HG03196 (cell line): ENCODE results near the gene PID1.

ENCODE experiments used
- ATAC-seq: cut with Tn5 transposase; IDR thresholded peaks from one replicate; pipeline ENCODE4 v1.9.1; 2021; ENCODE audit not compliant: unreplicated experiment

Gene PID1, protein sequence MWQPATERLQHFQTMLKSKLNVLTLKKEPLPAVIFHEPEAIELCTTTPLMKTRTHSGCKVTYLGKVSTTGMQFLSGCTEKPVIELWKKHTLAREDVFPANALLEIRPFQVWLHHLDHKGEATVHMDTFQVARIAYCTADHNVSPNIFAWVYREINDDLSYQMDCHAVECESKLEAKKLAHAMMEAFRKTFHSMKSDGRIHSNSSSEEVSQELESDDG

DNA sequence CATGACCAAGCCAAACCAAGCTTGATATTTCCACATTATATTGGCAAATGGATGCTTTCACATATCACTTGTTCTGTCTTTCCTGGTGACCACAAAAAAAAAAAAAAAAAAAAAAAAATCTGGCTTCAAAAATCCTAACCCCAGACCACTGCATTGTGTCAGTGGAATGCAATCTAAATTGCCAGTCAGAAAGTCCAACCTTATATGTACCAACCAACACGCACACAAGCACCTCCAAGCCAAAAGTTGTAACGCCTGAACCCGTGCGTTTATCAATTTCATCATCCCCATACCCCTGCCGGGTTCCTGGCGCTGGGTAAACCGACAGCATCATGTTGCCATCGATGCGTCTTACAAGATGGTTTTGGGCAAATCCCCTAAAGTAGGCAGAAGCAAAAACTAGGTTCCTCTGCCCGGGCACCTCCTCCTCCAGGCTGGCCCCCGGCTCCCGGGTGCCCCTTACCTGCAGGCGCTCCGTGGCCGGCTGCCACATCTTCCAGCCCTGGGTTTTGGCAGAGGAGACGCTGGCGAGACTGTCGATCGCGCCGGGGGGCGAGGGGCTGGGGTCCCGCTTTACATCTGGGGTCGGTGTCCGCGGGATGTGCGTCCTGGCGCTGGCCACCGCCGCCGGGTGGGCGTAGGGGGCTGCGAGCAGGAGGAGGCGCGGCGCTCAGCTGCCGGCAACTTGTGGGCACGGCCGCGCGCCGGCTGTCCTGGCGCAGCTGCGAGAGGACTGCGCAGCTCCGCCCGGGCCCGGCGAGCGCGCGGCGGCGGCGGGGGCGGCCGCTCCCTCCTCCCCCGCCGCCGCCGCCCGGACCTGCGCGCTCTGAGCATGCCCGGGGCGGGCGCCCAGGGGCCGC is at the start of gene PID1:
TSS of gene PID1 (minus strand) at position 737 of the 860 bp plus-strand sequence. CDS start at position 493, 244 bp downstream.
- ATAC-seq, result no peak

DNA sequence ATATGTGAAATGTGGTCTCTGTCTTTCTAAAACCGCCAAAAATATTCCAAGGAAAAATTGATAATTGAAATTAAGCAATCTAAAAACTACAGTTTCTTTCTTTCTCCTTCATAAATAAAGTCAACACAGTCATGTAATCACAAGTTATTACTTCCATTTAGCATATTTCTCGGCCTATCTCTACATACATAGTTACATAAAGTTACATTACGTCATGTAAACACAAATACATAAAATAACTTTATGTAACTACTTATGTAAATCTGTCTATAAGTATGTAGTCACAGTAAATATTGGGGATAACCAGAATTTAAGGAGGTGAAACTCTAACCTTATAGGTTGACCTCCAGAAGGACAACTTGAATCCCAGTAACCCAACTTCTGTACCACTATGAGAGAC is 48.5 kb upstream of the PID1 start:
- ATAC-seq, result no peak

DNA sequence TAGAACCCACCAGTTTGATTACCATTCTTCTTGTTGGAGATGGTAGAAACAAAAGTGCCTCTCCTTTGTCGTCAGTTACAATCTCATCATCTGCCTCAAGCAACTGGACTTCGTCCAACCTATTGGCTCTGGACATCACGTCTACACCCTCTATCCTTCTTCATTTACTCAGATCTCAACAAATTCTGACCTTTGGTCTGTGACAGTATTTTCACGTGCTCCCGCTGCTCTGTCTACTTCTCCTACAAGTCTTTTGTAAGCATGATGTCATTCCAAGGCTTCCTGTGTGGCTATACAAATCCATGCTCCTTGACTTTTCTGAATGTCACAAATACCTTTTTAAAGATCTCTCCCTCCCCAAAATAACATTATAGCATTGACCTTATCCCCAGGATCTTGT is 43.0 kb upstream of the PID1 start:
- no peak for ATAC-seq

DNA sequence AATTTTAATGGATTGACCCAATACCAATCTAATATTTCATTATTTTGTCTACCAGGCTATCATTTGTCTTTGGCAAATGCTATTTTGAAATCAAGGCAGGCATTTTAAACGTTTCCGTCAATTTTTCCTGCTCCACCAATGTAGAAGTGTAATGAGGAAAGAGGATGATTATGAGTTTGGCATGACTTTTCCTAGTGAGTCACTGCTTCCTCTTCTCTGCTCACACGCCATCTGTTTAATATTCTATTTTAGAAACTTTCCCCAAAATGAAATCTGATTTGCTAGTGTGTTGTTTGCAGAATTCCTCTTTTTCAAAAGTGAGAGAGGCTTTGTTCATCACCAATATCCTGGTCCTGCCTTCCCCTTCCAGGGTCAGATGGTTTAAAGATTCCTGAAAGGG is 42.5 kb upstream of the PID1 start:
- no peak for ATAC-seq

DNA sequence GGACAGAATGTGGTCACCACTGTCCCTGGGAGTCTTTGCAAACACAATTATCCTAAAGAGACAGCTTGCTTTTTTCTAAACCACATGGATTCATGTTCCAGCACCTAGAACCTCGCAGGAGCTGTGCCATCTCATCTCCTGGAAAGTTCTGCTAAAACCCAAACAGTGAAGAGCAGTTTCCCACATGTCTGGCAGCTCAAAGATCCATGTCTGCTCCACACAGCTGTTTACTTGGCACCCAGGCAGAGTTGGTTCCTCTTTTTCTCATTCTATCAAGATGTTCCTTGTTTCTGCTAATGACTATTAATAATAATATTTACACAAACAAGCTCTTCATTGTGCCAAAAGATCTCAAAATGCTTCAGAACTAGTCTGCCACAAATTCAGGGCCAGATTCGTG is 30.1 kb upstream of the PID1 start:
- no peak for ATAC-seq

DNA sequence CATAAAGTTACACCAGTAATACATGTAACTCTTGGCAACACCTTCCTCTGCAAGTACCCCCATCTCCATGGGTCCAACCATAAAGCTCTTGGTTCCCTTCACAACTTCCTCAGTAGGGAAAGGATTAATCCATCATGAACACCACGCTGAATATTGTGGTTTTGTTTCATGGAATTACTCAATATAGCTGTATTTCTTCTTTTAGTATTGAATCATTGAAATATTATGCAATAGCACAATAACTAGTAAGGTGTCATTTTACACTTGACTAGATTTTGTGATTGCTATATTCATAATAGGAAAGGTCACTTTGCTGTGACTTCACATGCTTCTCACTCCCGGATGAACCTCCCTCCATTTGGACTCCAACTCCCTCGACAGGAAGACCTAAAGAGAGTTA is 29.7 kb upstream of the PID1 start:
- no peak for ATAC-seq

DNA sequence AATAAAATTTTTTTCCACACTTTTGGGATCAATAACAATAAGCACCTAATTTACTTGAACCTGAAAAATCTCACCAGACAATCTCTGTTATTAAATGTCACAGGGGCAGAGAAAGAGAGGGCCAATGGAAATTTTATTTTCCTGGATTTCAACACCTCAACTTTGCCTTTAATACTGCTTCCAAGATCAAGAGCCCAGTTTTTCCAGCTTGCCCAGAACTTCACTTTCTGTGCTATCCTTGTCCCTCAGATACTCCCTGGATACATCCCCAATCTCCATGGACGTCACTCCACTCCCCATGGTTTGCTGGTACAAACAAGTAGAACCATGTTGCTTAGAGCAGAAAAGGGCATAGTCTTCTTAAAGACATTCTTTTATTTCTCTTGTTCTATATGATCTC is 29.3 kb upstream of the PID1 start:
- no peak for ATAC-seq

DNA sequence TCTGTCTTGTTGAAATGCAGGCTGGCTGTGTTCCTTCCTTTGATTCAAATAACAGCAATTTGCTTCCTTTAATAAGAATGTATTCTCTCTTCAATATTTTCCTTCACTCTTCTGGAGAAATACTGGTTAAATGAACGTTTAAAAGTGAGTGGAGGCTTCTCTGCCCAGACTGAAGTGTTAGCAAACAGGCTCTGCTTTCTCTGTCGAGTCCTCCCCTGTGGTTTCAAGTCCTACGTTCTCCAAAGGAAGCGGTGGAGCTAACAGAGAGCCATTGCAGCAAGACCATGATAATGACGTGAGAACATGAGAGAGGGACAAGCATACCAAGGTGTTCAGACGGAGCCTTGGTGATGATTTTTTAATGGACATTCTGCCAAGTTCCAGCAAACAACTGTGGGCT is 26.2 kb upstream of the PID1 start:
- ATAC-seq, result no peak

DNA sequence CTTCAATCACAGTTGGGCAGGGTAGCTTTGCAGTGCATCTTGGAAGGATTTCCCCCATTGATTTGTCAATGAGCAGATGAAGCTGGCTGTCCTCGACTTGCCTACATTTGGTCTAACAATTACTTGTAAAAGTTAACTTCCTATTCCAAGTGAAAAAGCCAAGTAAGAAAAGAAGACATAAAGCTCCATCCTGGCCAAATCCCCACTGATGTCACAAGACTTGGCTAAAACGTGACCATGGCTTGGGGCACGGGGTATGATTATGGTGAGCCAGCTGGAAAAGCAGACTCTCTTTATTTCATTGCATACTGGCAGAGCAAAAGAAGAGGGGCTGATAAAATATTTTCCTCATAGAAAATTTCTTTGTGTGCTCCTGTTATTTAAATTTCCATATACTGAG is 25.4 kb upstream of the PID1 start:
- ATAC-seq, result no peak

DNA sequence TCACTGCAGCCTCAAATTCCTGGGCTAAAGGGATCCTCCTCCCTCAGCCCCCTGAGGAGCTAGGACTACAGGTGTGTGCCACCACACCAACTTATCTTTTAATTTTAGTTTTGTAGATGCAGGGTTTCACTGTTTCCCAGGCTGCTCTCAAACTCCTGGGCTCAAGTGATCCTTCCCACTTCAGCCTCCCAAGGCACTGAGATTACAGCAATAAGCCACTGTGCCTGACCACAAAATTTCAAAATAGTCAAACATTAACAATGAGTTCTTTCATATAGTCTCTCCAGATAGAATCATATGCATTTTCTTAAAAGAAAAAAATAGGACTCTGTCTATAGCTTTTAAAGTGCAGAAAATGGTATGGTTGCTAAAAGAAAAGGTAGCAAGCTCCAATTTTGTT is 24.9 kb upstream of the PID1 start:
- no peak for ATAC-seq

DNA sequence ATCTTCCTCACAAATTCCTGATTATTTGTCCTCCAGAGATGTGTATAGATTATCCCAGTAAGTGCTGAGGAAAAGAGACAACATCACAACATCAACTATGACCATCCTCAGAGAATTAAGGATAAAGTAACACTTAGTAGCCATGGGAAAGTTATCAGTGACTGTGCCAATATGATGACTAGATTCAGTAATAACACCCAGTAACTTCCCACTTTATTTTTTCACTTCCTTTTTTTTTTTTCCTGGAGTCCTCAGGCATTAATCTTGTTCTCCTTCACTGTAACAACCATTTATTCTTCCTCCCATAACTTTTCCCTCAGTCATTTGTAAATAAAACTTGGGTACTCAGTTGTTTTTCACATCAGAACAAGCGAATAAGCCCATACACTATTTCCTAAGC is 16.7 kb upstream of the PID1 start:
- ATAC-seq, result no peak

DNA sequence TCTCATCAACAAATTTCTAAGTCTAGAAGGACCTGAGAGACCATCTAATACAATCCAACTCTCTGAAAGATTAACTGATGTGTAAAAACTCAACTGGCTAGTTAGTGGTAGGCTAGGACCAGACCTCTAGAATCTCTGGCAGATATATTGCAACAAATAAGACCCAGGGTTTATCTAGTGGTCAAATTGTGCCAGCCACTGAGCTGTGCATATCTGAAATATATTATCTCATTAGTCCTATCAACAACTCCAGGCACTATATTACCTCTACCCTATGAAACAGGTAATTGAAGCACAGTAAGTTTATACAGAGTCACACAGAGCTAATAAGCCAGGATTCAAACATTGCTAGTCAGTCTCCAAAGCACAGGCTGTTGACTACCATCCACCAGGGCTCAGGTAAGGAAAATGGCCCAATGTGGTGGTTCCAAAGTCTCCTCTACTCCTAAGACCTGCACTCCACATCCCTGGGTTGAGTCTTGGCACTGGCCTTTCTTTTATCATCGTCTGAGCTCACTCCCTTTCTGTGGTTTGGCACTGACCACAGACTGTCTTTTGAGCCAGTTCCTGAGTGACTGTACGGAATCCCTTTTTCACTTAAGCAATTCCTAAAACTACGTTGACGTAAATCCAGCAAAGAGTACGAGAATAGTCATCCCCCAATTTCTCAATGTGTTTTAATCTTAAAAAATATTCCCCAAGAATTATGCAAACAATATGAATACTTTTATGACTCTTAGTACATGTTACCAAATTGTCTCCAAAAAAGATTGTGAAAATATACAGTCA is 11.9 kb upstream of the PID1 start:
- ATAC-seq, result no peak

DNA sequence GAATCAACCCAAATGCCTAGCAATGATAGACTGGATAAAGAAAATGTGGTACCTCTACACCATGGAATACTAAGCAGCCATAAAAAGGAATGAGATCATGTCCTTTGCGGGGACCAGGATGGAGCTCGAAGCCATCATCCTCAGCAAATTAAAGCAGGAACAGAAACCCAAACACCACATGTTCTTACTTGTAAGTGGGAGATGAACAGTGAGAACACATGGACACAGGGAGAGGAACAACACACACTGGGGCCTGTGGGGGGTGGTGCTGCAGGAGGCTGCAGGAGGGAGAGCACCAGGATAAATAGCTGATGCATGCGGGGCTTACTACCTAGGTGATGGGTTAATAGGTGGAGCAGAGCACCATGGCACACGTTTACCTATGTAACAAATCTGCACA is 8.4 kb upstream of the PID1 start:
- ATAC-seq, result no peak

DNA sequence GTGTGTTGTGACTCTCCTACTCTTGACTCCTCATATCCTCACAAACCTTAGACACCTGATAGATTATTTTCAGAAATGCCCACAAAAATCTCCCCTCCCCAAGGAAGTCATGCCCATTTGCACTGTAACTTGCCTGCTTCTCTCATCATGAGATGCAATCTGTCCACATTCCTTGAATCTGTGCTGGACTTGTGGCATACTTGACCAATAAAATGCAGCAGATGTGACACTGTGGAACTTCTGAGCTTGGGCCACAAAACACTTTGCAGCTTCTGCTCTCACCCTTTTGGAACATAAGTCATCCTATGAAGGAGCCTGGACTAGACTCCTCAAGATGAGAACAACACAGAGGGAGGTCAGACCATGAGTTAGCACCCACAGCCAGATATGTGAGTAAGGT is 4.4 kb upstream of the PID1 start:
- ATAC-seq, result no peak

DNA sequence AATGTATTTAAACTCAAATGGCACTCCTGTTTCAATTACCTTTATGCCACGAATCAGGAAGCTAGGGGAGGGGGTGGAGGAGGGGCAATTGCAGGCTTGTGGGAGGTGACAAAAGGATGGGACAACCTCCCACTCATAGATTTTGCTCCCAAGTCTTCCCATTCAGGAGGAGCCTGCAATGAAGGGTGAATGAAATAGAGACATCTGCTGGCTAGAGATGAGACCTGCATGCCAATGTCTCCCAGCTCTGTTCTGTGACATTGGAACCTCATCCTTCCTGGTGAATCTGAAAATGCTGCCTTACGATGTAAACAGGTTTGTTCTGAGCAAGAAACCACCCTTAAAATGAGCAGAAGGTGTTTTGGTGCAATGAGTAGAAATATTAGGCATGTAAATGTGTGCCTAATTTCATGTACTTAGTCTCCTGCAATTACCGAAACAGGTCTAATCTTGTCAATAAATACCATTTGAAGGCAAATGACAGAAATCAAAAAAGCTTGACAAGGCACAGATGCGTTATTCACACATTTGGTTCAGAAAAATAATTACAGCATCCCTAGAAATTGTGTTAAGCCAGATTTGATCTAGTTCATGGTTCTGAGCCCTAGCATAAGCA is 2.7 kb upstream of the PID1 start:
- peak; percentile 79 for ATAC-seq

DNA sequence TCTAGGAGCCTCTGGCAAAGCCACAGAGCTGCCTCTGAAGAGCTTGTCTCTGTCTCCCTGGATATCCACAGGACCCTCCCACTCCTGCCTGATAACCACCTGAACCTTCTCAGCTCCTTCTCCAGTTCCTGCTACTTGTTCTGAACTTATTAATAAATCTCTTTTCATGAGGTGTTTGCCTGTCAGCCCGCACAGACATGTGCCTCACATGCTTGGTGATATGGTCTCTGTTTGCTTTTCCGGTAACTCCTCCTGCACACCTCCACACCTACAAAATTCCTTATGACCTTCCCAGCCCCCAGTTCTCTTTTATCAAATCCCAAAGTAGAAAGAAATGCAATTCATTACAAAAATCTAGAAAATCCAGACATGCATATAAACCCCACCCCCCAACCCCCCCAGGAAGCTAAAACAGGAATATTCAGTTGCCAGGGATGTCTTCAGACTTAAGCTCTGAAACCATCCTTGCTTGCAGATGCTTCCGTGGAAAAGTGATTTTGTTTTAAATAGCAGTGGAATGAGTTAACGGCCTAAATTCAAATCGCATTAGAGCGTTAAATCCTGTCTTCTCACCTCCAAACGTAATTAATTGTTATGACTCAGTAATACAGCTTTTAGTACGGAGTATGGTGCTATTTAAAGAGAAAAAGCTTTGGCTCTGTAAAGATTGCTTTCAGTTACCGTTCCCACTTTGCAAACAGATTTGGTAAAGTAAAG is 2.1 kb upstream of the PID1 start:
- no peak for ATAC-seq

DNA sequence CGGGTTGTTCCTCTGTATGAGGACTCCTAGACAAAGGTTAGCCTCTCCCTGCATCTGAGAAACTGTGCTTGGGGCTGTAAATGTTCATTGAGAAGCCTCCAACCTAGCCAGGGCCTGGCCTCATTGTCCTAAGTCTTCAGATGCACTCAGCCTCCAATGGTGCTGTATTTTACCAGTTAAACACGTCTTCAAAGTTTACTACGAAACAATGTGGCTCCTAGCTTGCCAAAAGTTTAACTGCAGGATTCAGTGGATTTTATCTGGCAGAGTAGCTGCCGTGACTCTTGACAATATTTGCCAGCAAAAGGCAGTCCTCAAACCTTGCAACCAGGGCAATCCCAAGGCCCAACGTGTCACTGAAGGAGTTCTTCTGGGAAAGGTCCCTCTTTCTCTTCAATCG is 1.1 kb downstream of the PID1 start:
- no peak for ATAC-seq

DNA sequence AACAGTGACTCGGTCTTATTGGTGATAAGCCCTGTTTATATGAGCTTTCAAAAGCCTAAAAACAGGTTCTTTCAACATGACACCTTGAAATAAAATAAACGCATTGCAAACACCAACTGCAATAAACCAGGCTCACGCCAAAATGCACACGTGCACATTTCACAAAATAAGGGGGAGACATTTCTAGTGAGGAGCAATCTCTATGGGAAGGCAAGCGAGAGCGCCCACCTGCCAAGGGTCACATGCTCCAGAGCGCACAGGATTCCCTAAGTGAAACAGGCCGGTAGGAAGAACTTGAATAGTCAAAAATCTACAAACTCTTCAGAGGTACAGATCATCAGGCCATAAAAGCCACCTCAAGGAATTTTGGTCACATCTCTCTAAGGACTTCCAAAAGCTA is 1.9 kb downstream of the PID1 start:
- ATAC-seq, result no peak

DNA sequence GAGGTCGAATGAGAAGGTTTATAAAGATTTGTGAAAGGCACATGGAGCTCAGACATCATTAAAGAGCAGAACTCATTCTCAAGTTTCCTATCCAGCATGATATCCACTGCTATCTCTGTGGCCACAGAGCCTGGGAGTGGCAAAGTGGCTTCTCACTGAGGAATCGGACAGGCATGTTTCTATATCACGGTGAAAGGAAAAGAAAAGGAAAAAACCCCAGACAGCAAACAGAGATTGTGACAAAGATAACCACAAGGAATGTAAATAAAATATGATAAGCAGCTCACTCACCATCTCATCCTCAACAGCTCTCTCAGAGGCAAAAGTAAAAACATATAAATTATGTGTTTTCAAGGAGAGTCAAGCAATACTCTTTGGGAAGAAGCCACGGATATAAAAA is 2.5 kb downstream of the PID1 start:
- ATAC-seq, result no peak

DNA sequence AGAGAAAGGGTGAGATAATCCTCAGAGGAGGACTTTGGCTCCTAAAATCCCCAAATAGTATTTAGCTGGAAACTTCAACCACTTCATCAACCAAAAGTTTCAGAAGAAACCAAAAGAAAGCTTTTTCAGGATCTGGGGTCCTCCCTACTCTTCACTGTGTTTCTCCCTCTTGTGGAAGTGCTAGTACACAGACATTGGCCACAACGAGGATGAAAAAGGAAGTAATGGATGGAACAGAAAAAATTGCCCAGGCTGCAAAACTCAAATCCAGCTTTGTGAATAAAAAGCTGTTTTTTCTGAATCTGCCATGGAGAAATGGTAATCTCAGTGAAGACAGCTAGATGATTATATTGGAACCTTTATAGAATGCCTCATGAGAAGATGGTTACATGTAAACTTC is 4.0 kb downstream of the PID1 start:
- ATAC-seq, result no peak

DNA sequence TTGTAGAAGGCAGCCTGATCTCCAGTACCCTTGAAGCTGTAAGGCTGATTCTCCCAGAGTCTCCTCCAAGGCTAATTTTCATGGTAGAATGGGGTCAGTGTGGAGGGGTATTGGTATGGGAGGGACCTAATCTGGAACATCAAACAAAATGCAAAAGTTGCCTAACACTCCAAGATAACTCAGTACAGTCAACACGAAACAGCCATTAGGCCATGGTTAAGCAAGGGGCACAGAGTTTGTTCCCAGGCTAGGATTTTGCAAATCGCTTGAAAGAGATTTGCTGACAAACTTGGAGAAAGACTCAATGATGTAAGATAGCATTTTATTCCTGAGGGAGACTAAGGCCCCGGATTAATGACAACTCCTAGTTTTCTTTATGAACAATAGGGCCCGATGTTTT is 5.4 kb downstream of the PID1 start:
- ATAC-seq, result no peak
